Measurements from ENCODE around the gene ARID1B.

DNA sequence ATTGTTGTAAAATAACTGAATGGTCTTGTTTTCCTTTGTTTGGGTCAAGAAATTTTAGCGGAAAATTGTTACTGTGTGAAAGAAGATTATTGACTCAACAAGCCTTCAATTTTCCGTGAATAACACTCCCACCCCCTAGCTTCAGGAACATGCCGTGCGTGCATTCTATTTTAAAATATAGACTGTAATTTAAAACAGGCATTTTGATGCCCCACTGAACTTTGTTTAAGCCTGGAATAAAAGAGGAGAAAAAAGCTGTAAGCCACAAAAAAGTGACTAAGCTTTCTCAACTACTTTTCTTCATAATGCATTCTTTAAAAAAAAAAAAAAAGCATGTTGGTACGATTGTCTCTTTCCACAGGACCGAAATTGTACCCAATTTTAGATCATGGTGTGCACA, 166.0 kb downstream of the ARID1B start:
- TF ChIP-seq, protein P1, sequence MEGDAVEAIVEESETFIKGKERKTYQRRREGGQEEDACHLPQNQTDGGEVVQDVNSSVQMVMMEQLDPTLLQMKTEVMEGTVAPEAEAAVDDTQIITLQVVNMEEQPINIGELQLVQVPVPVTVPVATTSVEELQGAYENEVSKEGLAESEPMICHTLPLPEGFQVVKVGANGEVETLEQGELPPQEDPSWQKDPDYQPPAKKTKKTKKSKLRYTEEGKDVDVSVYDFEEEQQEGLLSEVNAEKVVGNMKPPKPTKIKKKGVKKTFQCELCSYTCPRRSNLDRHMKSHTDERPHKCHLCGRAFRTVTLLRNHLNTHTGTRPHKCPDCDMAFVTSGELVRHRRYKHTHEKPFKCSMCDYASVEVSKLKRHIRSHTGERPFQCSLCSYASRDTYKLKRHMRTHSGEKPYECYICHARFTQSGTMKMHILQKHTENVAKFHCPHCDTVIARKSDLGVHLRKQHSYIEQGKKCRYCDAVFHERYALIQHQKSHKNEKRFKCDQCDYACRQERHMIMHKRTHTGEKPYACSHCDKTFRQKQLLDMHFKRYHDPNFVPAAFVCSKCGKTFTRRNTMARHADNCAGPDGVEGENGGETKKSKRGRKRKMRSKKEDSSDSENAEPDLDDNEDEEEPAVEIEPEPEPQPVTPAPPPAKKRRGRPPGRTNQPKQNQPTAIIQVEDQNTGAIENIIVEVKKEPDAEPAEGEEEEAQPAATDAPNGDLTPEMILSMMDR (IDR thresholded peaks at IDR 0.05), result no peak
- no peak for TF ChIP-seq POLR2A (IDR thresholded peaks at IDR 0.05)
